GM10248 (cell line): ENCODE data around the gene DNAH11.

Experiments used
- CTCF ChIA-PET: fragments of 300-600 bp; sonication (Branson Sonifier 250); formaldehyde crosslinking; extraction: SDS; loops from one replicate; lab custom pipeline; 2021; ENCODE audit warnings: antibody characterized with exemption; lab: Yijun Ruan, JAX
- POLR2A ChIA-PET: fragments of 350-650 bp; sonication (Branson Sonifier 250); formaldehyde crosslinking; extraction: SDS; loops from one replicate; lab custom pipeline; 2020; ENCODE audit warnings: antibody characterized with exemption; lab: Yijun Ruan, JAX
- DNase-seq: peaks from one replicate; pipeline ENCODE4 v3.0.0; 2012; ENCODE audit errors: extremely low spot score
- TF ChIP-seq, protein P1 (sequence below): IDR thresholded peaks from 2 replicates; pipeline ENCODE4 v1.5.1; 2012; ENCODE audit warnings: mild to moderate bottlenecking, low read depth; ENCODE audit errors: extremely low read depth, missing control alignments, control extremely low read depth

DNAH11 gene

DNA sequence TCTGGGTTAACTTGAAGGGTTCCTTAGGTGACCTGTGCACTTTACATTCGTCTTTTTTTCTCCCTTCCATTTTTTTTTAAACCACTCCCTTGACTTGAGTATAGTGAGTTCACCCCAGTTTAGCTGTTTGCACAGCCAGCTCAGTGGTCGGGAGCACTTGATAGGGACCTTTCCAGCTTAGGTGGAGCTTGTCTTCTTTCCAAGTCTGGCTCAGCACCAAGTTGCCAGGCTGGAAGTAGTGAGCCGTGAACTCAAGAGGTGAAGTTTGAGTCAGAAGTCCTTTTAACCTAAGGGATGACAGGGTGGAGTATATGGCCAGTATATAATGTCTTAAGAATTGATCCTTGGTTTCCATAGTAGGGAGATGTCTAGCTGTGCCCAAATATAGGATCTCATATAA lies 7.2 kb downstream of the DNAH11 start:
- DNase-seq, result no peak
- TF ChIP-seq, protein P1, sequence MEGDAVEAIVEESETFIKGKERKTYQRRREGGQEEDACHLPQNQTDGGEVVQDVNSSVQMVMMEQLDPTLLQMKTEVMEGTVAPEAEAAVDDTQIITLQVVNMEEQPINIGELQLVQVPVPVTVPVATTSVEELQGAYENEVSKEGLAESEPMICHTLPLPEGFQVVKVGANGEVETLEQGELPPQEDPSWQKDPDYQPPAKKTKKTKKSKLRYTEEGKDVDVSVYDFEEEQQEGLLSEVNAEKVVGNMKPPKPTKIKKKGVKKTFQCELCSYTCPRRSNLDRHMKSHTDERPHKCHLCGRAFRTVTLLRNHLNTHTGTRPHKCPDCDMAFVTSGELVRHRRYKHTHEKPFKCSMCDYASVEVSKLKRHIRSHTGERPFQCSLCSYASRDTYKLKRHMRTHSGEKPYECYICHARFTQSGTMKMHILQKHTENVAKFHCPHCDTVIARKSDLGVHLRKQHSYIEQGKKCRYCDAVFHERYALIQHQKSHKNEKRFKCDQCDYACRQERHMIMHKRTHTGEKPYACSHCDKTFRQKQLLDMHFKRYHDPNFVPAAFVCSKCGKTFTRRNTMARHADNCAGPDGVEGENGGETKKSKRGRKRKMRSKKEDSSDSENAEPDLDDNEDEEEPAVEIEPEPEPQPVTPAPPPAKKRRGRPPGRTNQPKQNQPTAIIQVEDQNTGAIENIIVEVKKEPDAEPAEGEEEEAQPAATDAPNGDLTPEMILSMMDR, result no peak
- POLR2A ChIA-PET, result no interaction called here
- CTCF ChIA-PET, result interaction anchor here (1.3 kb wide), 1 partner anchor 20 kb away, joined by 4 read pairs; no protein-coding TSS in a partner anchor

DNA sequence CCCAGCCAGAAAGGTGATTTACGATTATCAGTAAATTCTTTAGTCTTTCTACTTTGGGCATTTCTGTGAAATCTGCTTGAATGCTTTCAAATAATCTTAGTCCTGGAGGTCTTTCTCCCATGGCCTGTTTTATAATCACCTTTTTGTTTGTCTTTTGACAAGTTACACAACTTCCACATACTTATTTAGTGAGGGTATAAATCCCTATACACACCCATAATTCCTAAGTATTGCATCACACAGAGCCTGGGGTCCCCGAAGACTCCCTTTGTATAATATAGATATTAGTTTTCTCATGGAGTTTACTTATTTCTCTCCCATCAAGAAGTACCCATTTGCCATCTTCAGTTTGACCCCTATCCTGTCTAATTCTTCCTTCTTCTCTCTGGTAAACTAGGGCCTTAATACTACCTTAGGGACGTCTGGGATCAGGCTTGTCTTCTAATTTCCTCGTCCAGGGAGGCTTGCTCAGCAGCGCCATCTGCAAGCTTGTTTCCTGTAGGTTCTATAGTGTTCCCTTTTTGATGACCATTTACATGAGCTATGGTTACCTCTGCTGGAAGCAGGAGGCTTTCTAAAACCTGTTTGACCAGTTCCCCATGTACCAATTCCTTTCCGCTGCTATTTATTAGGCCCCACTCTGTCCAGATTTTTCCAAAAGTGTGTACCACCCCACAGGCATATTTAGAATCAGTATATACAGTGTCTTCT lies 8.1 kb downstream of the DNAH11 start:
- TF ChIP-seq, protein P1, result peak; percentile 1
- DNase-seq, result no peak
- ChIA-PET CTCF (interaction anchor here (0.7 to 1.3 kb wide), 5 partner anchors 11 to 531 kb away, joined by 3 to 6 read pairs (median 4); no protein-coding TSS in a partner anchor), POLR2A (no interaction called here)

DNA sequence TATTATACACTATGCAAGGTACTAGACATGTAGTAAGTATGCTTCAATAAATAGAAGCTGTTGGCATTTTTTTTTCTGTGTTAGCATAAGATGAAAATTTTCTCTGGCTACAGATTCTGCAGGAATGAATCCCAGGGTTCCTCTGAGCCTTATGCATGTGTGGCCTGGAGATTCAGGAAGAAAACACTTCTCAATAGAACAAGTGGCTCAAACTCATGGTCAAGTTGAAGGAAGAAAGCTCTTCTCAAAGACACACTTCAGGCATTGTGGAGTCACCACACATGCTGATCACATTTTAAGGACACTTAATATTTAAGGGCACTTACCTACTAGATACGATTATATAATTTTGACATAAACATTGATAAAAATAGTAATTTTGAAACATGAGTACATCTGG lies 19.5 kb downstream of the DNAH11 start:
- TF ChIP-seq, protein P1, result no peak
- ChIA-PET POLR2A (no interaction called here), CTCF (no interaction called here)
- no peak for DNase-seq

DNA sequence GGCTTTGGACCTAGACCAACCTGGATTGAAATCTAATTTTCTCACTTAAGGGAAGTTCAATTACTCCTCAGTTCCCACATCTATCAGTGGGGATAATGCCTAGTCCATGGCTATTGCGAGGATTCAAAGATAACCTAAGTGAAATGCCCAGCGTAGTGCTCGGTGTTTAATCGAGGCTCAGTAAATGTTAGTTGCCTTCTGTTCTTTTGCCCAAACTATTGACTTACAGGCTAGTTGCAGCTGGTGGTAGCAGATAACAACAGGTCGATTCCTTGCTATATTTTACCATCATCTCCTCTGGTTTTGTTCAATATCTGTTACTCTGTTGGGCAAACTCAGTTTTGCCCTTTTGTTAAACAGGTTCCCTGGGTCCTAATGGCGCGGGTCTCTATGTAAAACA lies 22.8 kb downstream of the DNAH11 start:
- ChIA-PET CTCF (interaction anchor here (1.2 kb wide), 1 partner anchor 312 kb away, joined by 3 read pairs; no protein-coding TSS in a partner anchor), POLR2A (no interaction called here)
- DNase-seq, result no peak
- TF ChIP-seq, protein P1, result no peak

DNA sequence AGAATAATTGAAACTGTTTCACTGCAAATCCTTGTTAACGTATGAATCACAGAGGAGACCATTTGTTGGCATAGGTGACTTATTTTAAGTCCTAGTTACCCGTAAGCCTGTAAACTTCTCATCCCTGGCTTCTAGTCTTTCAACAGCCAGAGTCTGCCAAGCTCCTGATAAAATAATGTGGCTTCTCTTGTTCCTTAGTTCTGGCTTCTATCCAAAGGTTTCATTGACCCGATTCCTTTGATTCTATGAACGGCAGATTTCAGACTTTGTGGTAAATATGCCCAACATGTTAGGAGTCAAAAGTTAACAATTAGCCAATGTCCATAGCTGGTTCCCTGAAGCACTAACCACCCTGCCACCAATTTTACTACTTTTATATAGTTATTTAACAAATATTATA lies 23.3 kb downstream of the DNAH11 start:
- no peak for DNase-seq
- ChIA-PET POLR2A (no interaction called here), CTCF (interaction anchor here (1.2 kb wide), 1 partner anchor 313 kb away, joined by 3 read pairs; no protein-coding TSS in a partner anchor)
- TF ChIP-seq, protein P1, result no peak

DNA sequence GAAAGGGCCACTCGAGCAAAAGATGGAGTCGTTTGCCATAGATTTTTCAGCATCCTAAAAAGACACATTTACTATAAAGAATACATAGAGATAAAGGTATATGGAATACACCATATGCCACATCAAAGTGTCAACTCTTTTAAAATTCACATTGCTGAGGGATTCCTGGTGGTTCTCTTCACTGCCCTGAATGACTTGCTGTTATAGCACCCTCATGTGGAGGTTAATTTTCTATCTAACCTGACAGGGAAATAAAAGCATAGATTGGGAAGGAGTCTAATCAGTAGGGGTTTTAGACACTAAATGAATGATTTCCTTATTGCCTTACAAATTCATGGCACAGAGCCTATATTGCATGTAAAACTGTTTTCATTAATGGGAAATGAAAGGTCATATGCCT lies 25.9 kb downstream of the DNAH11 start:
- CTCF ChIA-PET, result interaction anchor here (0.8 to 1.9 kb wide), 7 partner anchors 10 to 320 kb away, joined by 3 to 5 read pairs (median 3); no protein-coding TSS in a partner anchor
- DNase-seq, result no peak
- POLR2A ChIA-PET, result no interaction called here
- TF ChIP-seq, protein P1, result peak; percentile 51
